ENCODE measurements around the gene LIPI.

GRCh38 chr21:14124266-14124665 lies 86.5 kb downstream of the LIPI start:
- no peak for TF ChIP-seq EZH2phosphoT487 (IDR thresholded peaks at IDR 0.05; ENCODE audit: low read depth, severe bottlenecking, unreplicated experiment)
- TF ChIP-seq CTCF (IDR thresholded peaks at IDR 0.05; ENCODE audit: poor library complexity): no peak
- TF ChIP-seq EZH2 (IDR thresholded peaks at IDR 0.05; ENCODE audit: borderline replicate concordance): no peak
